ENCODE data around the gene PRDM11. TPM values are rescaled to one million over a fixed set of nuclear protein-coding genes. Genes with fewer than 3 reads are reported as not detected.

PRDM11 gene
- total and polyA plus RNA-seq, 3 experiments from 2014 or later = 3.1 to 7.7 (median 5.6) TPM

GRCh38 chr11:45263773-45264172 lies 117.3 kb downstream of the PRDM11 start:
- no peaks in the 10 kb centered on the region for H3K36me3 Mint-ChIP-seq
- Histone ChIP-seq H3K27ac (ENCODE audit: low read depth, low read length) (no peak overlapping the region), H3K9me3 (ENCODE audit: low read length) (no peaks in the 10 kb centered on the region), H3K4me3 (ENCODE audit: low read length) (no peak overlapping the region), H3K36me3 (ENCODE audit: insufficient read depth, low read length) (no peaks in the 10 kb centered on the region), H3K27me3 (ENCODE audit: insufficient read depth, low read length, poor library complexity, severe bottlenecking) (peaks cover 8% of the 10 kb centered on the region), H3K4me1 (ENCODE audit: insufficient read depth, low read length) (no peaks in the 10 kb centered on the region)
- DNase-seq = no peak
- no peaks in the 10 kb centered on the region for H3K4me1 Mint-ChIP-seq
- no peak overlapping the region for H3K27ac Mint-ChIP-seq
- no peaks in the 10 kb centered on the region for H3K9me3 Mint-ChIP-seq
- H3K4me3 Mint-ChIP-seq = no peak overlapping the region
- CTCF ChIA-PET = no interaction called here
- peaks cover 37 to 74% of the 10 kb centered on the region in 2 donors for H3K27me3 Mint-ChIP-seq
- POLR2A ChIA-PET = no interaction called here

GRCh38 chr11:45264839-45265515 lies 118.5 kb downstream of the PRDM11 start:
- Histone ChIP-seq H3K9me3 (ENCODE audit: low read length) (no peaks in the 10 kb centered on the region), H3K4me3 (ENCODE audit: low read length) (no peak overlapping the region), H3K27ac (ENCODE audit: low read depth, low read length) (no peak overlapping the region), H3K4me1 (ENCODE audit: insufficient read depth, low read length) (no peaks in the 10 kb centered on the region), H3K27me3 (ENCODE audit: insufficient read depth, low read length, poor library complexity, severe bottlenecking) (peaks cover 10% of the 10 kb centered on the region), H3K36me3 (ENCODE audit: insufficient read depth, low read length) (no peaks in the 10 kb centered on the region)
- Mint-ChIP-seq H3K4me1 (no peaks in the 10 kb centered on the region), H3K9me3 (no peaks in the 10 kb centered on the region), H3K4me3 (no peak overlapping the region), H3K27ac (no peak overlapping the region), H3K36me3 (no peaks in the 10 kb centered on the region), H3K27me3 (peaks cover 35 to 73% of the 10 kb centered on the region in 2 donors)
- CTCF ChIA-PET = no interaction called here
- DNase-seq = no peak
- POLR2A ChIA-PET = no interaction called here

GRCh38 chr11:45265969-45266675 lies 119.7 kb downstream of the PRDM11 start:
- POLR2A ChIA-PET = no interaction called here
- no peak for DNase-seq
- no peak overlapping the region for H3K27ac Mint-ChIP-seq
- no peaks in the 10 kb centered on the region for H3K36me3 ChIP-seq (ENCODE audit: insufficient read depth, low read length)
- peaks cover 30 to 70% of the 10 kb centered on the region in 2 donors for H3K27me3 Mint-ChIP-seq
- H3K4me1 ChIP-seq (ENCODE audit: insufficient read depth, low read length) = no peaks in the 10 kb centered on the region
- peaks cover 10% of the 10 kb centered on the region for H3K27me3 ChIP-seq (ENCODE audit: insufficient read depth, low read length, poor library complexity, severe bottlenecking)
- no peaks in the 10 kb centered on the region for H3K36me3 Mint-ChIP-seq
- CTCF ChIA-PET = no interaction called here
- no peak overlapping the region for H3K27ac ChIP-seq (ENCODE audit: low read depth, low read length)
- H3K9me3 Mint-ChIP-seq = peaks cover 0 to under 1% (median 0%) of the 10 kb centered on the region in 5 donors
- H3K4me1 Mint-ChIP-seq = no peaks in the 10 kb centered on the region
- no peaks in the 10 kb centered on the region for H3K9me3 ChIP-seq (ENCODE audit: low read length)
- H3K4me3 Mint-ChIP-seq = no peak overlapping the region
- no peak overlapping the region for H3K4me3 ChIP-seq (ENCODE audit: low read length)

- Histone ChIP-seq H3K36me3 (ENCODE audit: insufficient read depth, low read length) (no peaks in the 10 kb centered on the region), H3K9me3 (ENCODE audit: low read length) (no peaks in the 10 kb centered on the region), H3K4me1 (ENCODE audit: insufficient read depth, low read length) (no peaks in the 10 kb centered on the region), H3K4me3 (ENCODE audit: low read length) (no peak overlapping the region), H3K27me3 (ENCODE audit: insufficient read depth, low read length, poor library complexity, severe bottlenecking) (peaks cover 10% of the 10 kb centered on the region), H3K27ac (ENCODE audit: low read depth, low read length) (no peak overlapping the region)
- no peak overlapping the region for H3K27ac Mint-ChIP-seq
- no peaks in the 10 kb centered on the region for H3K4me1 Mint-ChIP-seq
- no peaks in the 10 kb centered on the region for H3K36me3 Mint-ChIP-seq
- ChIA-PET CTCF (no interaction called here), POLR2A (no interaction called here)
- no peak overlapping the region for H3K4me3 Mint-ChIP-seq
- no peak for DNase-seq
- H3K27me3 Mint-ChIP-seq = peaks cover 35 to 75% of the 10 kb centered on the region in 2 donors
- H3K9me3 Mint-ChIP-seq = peaks cover 0 to 2% (median 2%) of the 10 kb centered on the region in 5 donors
These were observed 120.2 kb downstream of the PRDM11 start for GRCh38 chr11:45266676-45267020.

- Histone ChIP-seq H3K9me3 (ENCODE audit: low read length) (no peaks in the 10 kb centered on the region), H3K4me1 (ENCODE audit: insufficient read depth, low read length) (no peaks in the 10 kb centered on the region), H3K27ac (ENCODE audit: low read depth, low read length) (no peak overlapping the region), H3K36me3 (ENCODE audit: insufficient read depth, low read length) (no peaks in the 10 kb centered on the region), H3K4me3 (ENCODE audit: low read length) (no peak overlapping the region), H3K27me3 (ENCODE audit: insufficient read depth, low read length, poor library complexity, severe bottlenecking) (peaks cover 10% of the 10 kb centered on the region)
- peaks cover 35 to 75% of the 10 kb centered on the region in 2 donors for H3K27me3 Mint-ChIP-seq
- no peaks in the 10 kb centered on the region for H3K4me1 Mint-ChIP-seq
- CTCF ChIA-PET = no interaction called here
- H3K9me3 Mint-ChIP-seq = peaks cover 0 to 2% (median 2%) of the 10 kb centered on the region in 5 donors
- H3K36me3 Mint-ChIP-seq = no peaks in the 10 kb centered on the region
- no peak for DNase-seq
- H3K27ac Mint-ChIP-seq = no peak overlapping the region
- POLR2A ChIA-PET = no interaction called here
- no peak overlapping the region for H3K4me3 Mint-ChIP-seq
These were observed 120.6 kb downstream of the PRDM11 start for GRCh38 chr11:45267052-45267451.

- Mint-ChIP-seq H3K27ac (no peak overlapping the region), H3K4me3 (no peak overlapping the region), H3K36me3 (no peaks in the 10 kb centered on the region), H3K9me3 (peaks cover 0 to 2% (median 2%) of the 10 kb centered on the region in 5 donors), H3K27me3 (peaks cover 31 to 79% of the 10 kb centered on the region in 2 donors), H3K4me1 (no peaks in the 10 kb centered on the region)
- ChIA-PET CTCF (no interaction called here), POLR2A (no interaction called here)
- no peak overlapping the region for H3K27ac ChIP-seq (ENCODE audit: low read depth, low read length)
- H3K36me3 ChIP-seq (ENCODE audit: insufficient read depth, low read length) = no peaks in the 10 kb centered on the region
- no peak for DNase-seq
- H3K9me3 ChIP-seq (ENCODE audit: low read length) = no peaks in the 10 kb centered on the region
- peaks cover 10% of the 10 kb centered on the region for H3K27me3 ChIP-seq (ENCODE audit: insufficient read depth, low read length, poor library complexity, severe bottlenecking)
- H3K4me1 ChIP-seq (ENCODE audit: insufficient read depth, low read length) = no peaks in the 10 kb centered on the region
- H3K4me3 ChIP-seq (ENCODE audit: low read length) = no peak overlapping the region
These were observed 121.3 kb downstream of the PRDM11 start for GRCh38 chr11:45267652-45268299.

GRCh38 chr11:45269678-45270077 lies 123.2 kb downstream of the PRDM11 start:
- H3K27ac ChIP-seq (ENCODE audit: low read depth, low read length) = no peak overlapping the region
- peaks cover 10% of the 10 kb centered on the region for H3K27me3 ChIP-seq (ENCODE audit: insufficient read depth, low read length, poor library complexity, severe bottlenecking)
- no peaks in the 10 kb centered on the region for H3K36me3 Mint-ChIP-seq
- H3K4me1 ChIP-seq (ENCODE audit: insufficient read depth, low read length) = no peaks in the 10 kb centered on the region
- peaks cover 37 to 74% of the 10 kb centered on the region in 2 donors for H3K27me3 Mint-ChIP-seq
- ChIA-PET CTCF (no interaction called here), POLR2A (no interaction called here)
- H3K9me3 ChIP-seq (ENCODE audit: low read length) = no peaks in the 10 kb centered on the region
- H3K4me3 Mint-ChIP-seq = no peak overlapping the region
- peaks cover 0 to 2% (median 2%) of the 10 kb centered on the region in 5 donors for H3K9me3 Mint-ChIP-seq
- H3K4me3 ChIP-seq (ENCODE audit: low read length) = no peak overlapping the region
- no peak for DNase-seq
- H3K27ac Mint-ChIP-seq = no peak overlapping the region
- no peaks in the 10 kb centered on the region for H3K4me1 Mint-ChIP-seq
- no peaks in the 10 kb centered on the region for H3K36me3 ChIP-seq (ENCODE audit: insufficient read depth, low read length)

GRCh38 chr11:45270946-45271716 lies 124.7 kb downstream of the PRDM11 start:
- no peak for DNase-seq
- Histone ChIP-seq H3K27ac (ENCODE audit: low read depth, low read length) (no peak overlapping the region), H3K9me3 (ENCODE audit: low read length) (no peaks in the 10 kb centered on the region), H3K27me3 (ENCODE audit: insufficient read depth, low read length, poor library complexity, severe bottlenecking) (peaks cover 10% of the 10 kb centered on the region), H3K4me1 (ENCODE audit: insufficient read depth, low read length) (no peaks in the 10 kb centered on the region), H3K36me3 (ENCODE audit: insufficient read depth, low read length) (no peaks in the 10 kb centered on the region), H3K4me3 (ENCODE audit: low read length) (no peak overlapping the region)
- peaks cover 0 to 2% (median 2%) of the 10 kb centered on the region in 5 donors for H3K9me3 Mint-ChIP-seq
- H3K4me3 Mint-ChIP-seq = no peak overlapping the region
- no peaks in the 10 kb centered on the region for H3K36me3 Mint-ChIP-seq
- no peak overlapping the region for H3K27ac Mint-ChIP-seq
- ChIA-PET POLR2A (no interaction called here), CTCF (no interaction called here)
- peaks cover 44 to 77% of the 10 kb centered on the region in 2 donors for H3K27me3 Mint-ChIP-seq
- no peaks in the 10 kb centered on the region for H3K4me1 Mint-ChIP-seq
